ENCODE measurements around the gene DENND1B. TPM values are rescaled to one million over a fixed set of nuclear protein-coding genes. Genes with fewer than 3 reads are reported as not detected.

The DENND1B gene
- total and polyA plus RNA-seq, 9 of the 15 experiments (the other 6 are each of a cell fraction or from before 2014, with no cell fraction given) = 2.1 to 12.1 (median 7.5) TPM

- TF ChIP-seq TCF7L2 (IDR thresholded peaks at IDR 0.05; ENCODE audit: low read depth, low read length) (no peak), CBX2 (IDR thresholded peaks at IDR 0.05; ENCODE audit: insufficient read depth, low read length, poor library complexity, severe bottlenecking) (no peak)
Observed at GRCh38 chr1:197787056-197787455, 11.8 kb upstream of the DENND1B start (continued).

- WGBS (ENCODE audit: insufficient coverage, low coverage, missing lambda C conversion rate) = 43% methylated on average over 1 of the region's 1 CpG
- Histone ChIP-seq H3K9me1 (ENCODE audit: control insufficient read depth, insufficient read depth, low read length) (no peaks in the 10 kb centered on the region), H3K4me3 (no peak overlapping the region), H4K20me1 (replicated peaks; ENCODE audit: control insufficient read depth, insufficient read depth, low read length) (no peaks in the 10 kb centered on the region), H3K4me1 (replicated peaks in 1 of 2; ENCODE audit: control insufficient read depth in 2 of 2, insufficient read depth in 2 of 2, low read length in 2 of 2) (peaks cover 6% of the 10 kb centered on the region in 2 experiments; a peak in 3 of 5 replicates), H3K27me3 (ENCODE audit: control insufficient read depth in 2 of 2, insufficient read depth in 2 of 2, low read length in 2 of 2) (no peaks in the 10 kb centered on the region), H3K27ac (ENCODE audit: extremely low read depth, low read depth, low read length) (no peak overlapping the region), H3K36me3 (ENCODE audit: control insufficient read depth, insufficient read depth, low read length) (no peaks in the 10 kb centered on the region), H2AFZ (ENCODE audit: low read depth, low read length) (no peak overlapping the region), H3K4me2 (ENCODE audit: insufficient read depth, low read length) (no peak overlapping the region), H3K9me3 (replicated peaks; ENCODE audit: control insufficient read depth, insufficient read depth, low read depth, low read length) (no peaks in the 10 kb centered on the region), H3K9ac (ENCODE audit: insufficient read depth in 1 of 2, low read depth in 2 of 2, low read length in 2 of 2) (no peak overlapping the region), H3K79me2 (ENCODE audit: control insufficient read depth, insufficient read depth, low read length) (no peaks in the 10 kb centered on the region)
- ChIA-PET CTCF (ENCODE audit: low intra/inter-chr PET ratio) (no interaction called here), POLR2A (interaction anchor here (0.6 kb wide), 1 partner anchor 24 kb away, joined by 3 read pairs; no protein-coding TSS in a partner anchor)
- no peak for DNase-seq (ENCODE audit: extremely low read depth in 1 of 4, low spot score in 3 of 4)
- no peak for FAIRE-seq
- intact Hi-C loops (cut with micrococcal nuclease) (no loop called here), in situ Hi-C loops (cut with MboI) (no loop called here)
- ATAC-seq = no peak
- BruUV-seq (replicated peaks) = no TSS peak
- TF ChIP-seq SLC30A9 (CRISPR knock-in tag; IDR thresholded peaks at IDR 0.05) = no peak
Observed at GRCh38 chr1:197786280-197786679, 11.0 kb upstream of the DENND1B start.

- no peak for FAIRE-seq
- CTCF ChIA-PET (ENCODE audit: low intra/inter-chr PET ratio) = no interaction called here
- TF ChIP-seq ZSCAN29 (IDR thresholded peaks at IDR 0.05) (no peak), ZNF740 (CRISPR knock-in tag; IDR thresholded peaks at IDR 0.05) (no peak), ZNF740 (tag; IDR thresholded peaks at IDR 0.05) (no peak), ZNF76 (CRISPR knock-in tag; IDR thresholded peaks at IDR 0.05; ENCODE audit: borderline replicate concordance) (no peak), ZNF311 (CRISPR knock-in tag; IDR thresholded peaks at IDR 0.05) (no peak), ID3 (CRISPR knock-in tag; IDR thresholded peaks at IDR 0.05) (no peak), ID3 (tag; IDR thresholded peaks at IDR 0.05) (no peak)
Observed at GRCh38 chr1:197783510-197783948, 8.2 kb upstream of the DENND1B start.

More at GRCh38 chr1:197783510-197783948, 8.2 kb upstream of the DENND1B start:
- Histone ChIP-seq H3K27ac (ENCODE audit: extremely low read depth, low read depth, low read length) (no peak overlapping the region), H3K4me3 (no peak overlapping the region), H2AFZ (ENCODE audit: low read depth, low read length) (no peak overlapping the region), H3K9me1 (ENCODE audit: control insufficient read depth, insufficient read depth, low read length) (no peaks in the 10 kb centered on the region), H3K9me3 (replicated peaks; ENCODE audit: control insufficient read depth, insufficient read depth, low read depth, low read length) (no peaks in the 10 kb centered on the region), H3K9ac (ENCODE audit: insufficient read depth in 1 of 2, low read depth in 2 of 2, low read length in 2 of 2) (no peak overlapping the region), H3K4me2 (ENCODE audit: insufficient read depth, low read length) (no peak overlapping the region), H3K4me1 (replicated peaks in 1 of 2; ENCODE audit: control insufficient read depth in 2 of 2, insufficient read depth in 2 of 2, low read length in 2 of 2) (peaks cover 6% of the 10 kb centered on the region in 2 experiments; a peak in 3 of 5 replicates), H3K36me3 (ENCODE audit: control insufficient read depth, insufficient read depth, low read length) (no peaks in the 10 kb centered on the region), H3K27me3 (ENCODE audit: control insufficient read depth in 2 of 2, insufficient read depth in 2 of 2, low read length in 2 of 2) (no peaks in the 10 kb centered on the region), H4K20me1 (replicated peaks; ENCODE audit: control insufficient read depth, insufficient read depth, low read length) (no peaks in the 10 kb centered on the region), H3K79me2 (ENCODE audit: control insufficient read depth, insufficient read depth, low read length) (no peaks in the 10 kb centered on the region)
- WGBS (ENCODE audit: insufficient coverage, low coverage, missing lambda C conversion rate) = 70% methylated on average over 1 of the region's 1 CpG
- in situ Hi-C loops (cut with MboI) = no loop called here
- ATAC-seq (no peak), DNase-seq (ENCODE audit: extremely low read depth in 1 of 4, low spot score in 3 of 4) (no peak)
- BruUV-seq (replicated peaks) = no TSS peak
- POLR2A ChIA-PET = no interaction called here
- intact Hi-C loops (cut with micrococcal nuclease) = no loop called here
